Measurements from ENCODE around the gene GPAM.

Gene GPAM

GRCh38 chr10:112182784-112183328 is 709 bp downstream of the GPAM start:
- DNase-seq: peak; percentile 2

DNA sequence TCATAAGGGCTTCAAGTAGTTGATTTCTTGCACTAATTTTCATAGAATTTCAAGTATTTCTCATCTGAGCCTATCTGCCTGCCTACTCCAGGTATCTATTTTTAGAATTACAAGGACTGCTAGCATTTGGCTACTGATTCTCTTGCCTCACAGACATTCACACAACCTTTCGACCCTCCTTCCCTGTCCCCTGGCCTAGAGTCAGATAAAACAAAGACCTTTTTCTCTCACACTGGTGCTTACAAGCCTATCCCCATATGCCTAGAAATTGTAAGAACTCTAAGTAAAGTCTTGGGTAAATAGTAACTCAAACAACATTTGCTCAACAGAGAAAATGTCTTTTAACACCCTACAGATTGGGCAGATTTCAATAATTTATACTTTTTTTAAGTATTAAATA is 6.3 kb downstream of the GPAM start:
- DNase-seq: no peak

GRCh38 chr10:112176543-112176942 is 7.0 kb downstream of the GPAM start:
- DNase-seq: no peak

DNA sequence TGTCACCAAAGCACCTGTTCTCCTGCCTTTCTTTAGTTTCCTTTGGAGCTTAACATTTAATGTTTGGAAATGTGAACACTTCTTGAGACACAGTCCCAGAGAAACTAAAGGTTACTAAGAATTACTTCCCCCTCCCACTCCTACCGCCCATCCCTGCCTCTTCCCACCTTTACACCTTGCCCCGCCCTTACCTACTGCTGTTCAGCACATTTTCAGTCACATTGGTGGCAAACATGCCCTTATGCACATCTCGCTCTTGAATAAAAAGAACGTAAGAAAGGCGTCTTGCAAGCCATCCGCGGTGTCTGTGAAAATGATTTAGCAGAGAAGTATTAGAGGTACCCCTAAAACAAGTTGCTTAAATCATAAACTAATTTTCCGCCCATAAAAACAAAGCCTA is 8.2 kb downstream of the GPAM start:
- DNase-seq: no peak

DNA sequence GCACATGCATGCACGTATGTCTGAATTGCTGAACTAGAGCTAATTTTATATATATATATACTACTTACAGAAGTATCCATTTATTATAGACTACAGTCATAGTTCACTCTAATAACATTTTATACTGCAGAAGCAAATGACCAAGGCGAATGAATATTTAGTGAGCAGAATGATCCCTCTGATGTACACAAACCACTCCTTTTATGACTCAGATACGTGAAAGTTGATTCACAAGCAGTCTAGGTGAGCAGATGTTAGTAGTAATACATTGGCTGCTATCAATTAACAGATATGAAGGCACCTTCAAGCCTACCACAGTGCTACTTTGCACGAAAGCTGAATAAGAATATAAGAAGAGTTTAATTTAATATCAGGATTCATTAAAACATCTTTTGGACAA is 10.4 kb downstream of the GPAM start:
- DNase-seq: no peak

DNA sequence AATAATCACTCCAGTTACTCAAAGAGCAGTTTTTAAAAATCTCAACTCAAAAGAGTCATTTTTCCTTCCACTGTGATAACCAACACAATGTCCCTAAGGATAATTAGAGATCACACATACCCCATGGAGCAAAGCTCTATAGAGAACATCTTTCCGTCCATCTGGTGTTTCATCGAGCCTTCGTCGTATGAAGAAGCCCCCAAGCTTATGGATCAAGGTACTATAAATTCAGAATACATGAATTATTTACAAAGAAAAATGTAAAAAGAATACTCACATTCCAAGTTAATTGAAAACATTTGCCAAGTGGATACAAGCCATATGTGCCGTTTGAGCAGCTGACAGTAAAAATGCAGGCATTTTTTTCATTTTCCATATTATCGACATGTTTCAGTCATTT is 14.8 kb downstream of the GPAM start:
- DNase-seq: no peak

DNA sequence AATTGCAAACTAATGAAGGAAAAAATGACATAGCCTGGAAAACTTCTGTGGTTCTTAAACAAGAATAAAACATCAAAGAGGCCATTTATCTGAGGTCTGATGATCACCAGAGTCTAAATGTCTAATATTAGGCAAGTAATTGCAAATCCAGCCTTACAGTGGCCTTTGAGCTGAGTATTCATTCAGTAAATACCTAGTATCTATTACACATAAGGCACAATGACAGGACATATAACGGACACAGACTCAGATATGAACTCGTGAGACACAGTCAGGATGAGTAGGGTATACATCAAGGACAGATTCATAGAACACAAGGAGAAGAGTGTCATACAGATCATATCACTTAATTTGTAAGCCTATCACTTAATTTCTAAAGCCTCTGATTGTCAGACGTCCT is 16.8 kb downstream of the GPAM start:
- no peak for DNase-seq

DNA sequence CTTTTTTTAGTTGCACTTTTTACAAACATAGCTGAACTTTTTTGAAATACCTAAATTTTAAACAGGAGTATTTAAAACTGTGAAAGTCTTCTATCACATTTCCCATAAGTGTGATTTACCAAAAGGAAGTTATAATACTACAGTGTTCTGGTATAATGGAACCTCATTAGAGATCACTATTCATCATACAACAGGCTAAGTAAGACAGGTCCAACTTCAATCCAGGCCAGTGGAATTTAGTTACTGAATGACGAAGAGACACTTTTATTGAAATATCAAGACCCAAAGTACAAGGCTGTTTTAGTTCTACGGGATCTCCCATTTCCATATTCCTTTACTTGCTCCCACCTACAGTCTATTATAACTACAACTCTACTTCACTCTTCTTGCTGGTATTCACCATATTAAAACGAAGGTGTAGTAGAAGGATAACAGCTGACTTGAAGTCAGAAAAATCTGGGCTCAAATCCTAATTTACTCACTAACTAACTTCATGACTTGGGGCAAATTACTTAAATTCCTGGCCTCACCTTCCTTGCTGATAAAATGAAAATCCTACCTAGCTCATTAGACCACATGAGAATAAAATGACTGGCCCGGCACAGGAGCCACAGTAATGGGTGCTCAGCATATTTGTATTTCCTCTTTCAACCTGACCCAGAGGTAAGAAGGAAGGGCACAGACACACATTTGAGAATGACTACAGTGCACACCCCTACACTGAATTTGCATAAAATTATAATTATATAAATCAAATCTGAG is 21.6 kb downstream of the GPAM start:
- DNase-seq: no peak

GRCh38 chr10:112160834-112161233 is 22.7 kb downstream of the GPAM start:
- no peak for DNase-seq

DNA sequence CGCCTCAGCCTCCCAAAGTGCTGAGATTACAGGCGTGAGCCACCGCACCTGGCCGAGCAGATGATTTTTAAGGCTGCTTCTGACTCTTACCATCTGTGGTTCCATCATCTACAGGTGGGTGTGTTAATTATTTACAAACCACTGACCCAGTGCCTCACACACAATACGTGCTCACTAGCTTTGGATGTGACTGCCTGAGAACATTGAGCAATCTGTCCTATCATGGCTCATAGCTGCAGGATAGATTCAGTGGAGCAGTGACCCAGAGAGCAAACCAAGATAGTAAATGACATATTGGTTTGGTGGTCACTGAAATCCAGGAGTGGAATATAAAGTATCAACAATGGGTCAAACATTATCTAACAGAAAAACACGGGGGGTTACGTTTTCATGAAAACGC is 24.1 kb downstream of the GPAM start:
- DNase-seq: no peak

- no peak for DNase-seq
Observed at GRCh38 chr10:112151524-112152039, 32.0 kb downstream of the GPAM start.

DNA sequence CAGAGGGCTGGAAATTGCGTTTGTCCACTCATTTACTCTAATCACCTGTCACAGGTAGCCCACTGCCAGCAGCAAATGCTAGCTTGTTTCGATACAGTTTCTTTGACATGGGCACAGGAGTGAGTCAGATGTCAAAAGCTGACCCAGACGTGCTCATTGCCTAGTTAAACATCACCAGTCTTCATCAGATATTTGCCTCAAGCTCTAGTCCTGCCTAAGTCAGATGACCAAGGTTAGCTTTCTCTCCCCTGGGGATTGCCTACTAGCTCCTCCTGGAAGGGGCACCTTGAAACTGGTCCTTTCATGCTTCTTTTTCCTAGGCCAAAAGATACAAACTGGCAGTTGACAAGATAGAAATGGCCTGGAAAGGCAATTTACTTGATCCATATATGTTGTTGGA is 35.2 kb downstream of the GPAM start:
- DNase-seq: no peak

DNA sequence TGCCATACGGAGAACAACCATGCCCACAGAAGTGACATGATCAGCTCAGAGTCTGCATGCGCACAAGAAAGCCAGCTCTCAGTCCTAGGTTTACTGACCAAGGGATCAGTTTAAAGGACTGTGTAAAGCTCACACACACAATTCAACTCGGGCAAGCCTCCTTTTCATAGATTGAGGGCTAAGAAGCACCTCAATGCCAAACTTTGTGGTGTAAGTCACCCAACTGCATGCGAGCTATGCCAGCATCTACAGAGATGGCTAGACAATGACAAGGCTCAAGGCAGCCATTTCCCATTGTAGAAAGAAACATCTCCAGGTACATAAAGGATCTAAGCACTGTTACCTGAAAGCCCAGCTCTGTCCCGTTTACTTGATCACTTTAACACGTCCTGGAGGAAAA is 36.8 kb downstream of the GPAM start:
- no peak for DNase-seq

GRCh38 chr10:112145263-112145662 is 38.3 kb downstream of the GPAM start:
- DNase-seq: no peak

DNA sequence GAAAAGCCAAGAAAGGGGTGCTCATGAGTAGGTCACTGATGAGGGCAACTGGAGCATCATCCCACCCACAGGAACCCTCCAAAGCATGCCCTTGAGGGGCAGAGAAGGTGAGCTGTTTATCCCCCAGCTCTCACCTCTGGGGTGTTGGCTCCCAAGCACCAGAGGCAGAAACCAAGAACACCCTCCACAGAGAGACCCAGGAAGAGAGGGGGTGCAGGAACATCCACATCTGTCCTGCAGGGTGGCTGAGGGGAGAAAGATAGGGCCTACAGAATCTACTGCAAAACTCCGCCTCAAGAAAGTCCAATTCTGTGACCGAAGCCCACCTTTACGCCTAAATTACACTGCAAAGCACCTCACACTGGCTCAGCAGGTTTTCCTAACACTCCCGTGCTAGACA is 40.1 kb downstream of the GPAM start:
- no peak for DNase-seq

DNA sequence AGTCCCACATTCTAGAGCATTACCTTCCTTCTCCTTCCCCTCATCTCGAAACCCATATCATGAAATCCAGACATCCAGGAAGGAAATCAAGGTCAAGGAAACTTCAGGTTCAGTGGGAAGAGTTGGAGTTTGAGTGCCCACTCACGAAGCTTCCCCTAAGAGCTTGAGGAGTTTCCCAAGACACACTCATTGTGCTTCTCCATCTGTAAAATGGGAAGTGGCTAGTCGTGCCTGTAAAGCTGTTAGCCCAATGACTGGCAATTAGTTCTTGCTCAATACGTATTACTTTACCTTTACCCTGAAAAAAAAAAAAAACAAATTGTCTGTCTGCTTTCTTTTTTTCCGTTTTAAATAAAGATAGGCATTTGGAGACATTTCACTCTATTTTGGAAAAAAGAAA is 42.3 kb downstream of the GPAM start:
- no peak for DNase-seq

DNA sequence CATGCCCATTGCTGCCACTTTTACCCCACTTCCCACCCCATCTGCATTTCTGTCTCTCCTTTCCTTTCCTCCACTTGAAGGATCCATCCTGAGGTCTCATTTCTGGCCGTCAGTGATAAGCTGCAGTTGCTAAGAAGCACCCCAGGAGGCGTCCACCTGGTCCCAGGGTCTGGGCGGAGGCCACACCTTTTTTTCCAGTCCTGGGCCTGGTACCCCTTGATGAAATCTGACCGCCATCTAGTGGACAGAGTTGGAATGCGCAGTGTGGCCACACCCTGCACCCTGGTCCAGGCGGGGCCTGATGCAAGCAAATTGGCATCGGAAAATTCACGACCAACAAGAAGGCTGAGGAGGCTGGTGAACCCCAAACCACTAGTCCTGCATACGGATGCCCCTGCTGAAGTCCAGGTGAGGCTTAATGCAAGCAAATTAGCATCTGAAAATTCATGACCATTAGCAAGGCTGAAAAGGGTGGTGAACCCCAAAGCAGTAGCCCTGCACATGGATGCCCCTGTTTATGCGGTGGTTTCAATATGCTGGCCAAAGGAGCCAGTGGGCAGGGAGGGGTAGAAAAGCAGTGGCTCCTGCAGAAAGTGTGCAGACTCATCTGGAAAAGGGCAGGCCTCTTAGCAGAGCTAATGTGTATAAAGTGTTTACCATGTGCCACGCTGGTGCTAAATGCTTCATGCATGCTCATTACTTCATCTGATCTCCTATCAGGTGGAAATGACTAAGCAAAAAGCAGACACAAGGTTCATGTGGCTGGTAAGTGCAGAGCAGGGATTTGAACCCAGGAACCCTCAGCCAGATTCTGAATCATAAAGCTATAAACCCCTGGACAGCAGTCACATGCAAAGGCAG is 43.2 kb downstream of the GPAM start:
- peak; percentile 68 for DNase-seq

- no peak for DNase-seq
Observed at GRCh38 chr10:112139176-112139575, 44.4 kb downstream of the GPAM start.

DNA sequence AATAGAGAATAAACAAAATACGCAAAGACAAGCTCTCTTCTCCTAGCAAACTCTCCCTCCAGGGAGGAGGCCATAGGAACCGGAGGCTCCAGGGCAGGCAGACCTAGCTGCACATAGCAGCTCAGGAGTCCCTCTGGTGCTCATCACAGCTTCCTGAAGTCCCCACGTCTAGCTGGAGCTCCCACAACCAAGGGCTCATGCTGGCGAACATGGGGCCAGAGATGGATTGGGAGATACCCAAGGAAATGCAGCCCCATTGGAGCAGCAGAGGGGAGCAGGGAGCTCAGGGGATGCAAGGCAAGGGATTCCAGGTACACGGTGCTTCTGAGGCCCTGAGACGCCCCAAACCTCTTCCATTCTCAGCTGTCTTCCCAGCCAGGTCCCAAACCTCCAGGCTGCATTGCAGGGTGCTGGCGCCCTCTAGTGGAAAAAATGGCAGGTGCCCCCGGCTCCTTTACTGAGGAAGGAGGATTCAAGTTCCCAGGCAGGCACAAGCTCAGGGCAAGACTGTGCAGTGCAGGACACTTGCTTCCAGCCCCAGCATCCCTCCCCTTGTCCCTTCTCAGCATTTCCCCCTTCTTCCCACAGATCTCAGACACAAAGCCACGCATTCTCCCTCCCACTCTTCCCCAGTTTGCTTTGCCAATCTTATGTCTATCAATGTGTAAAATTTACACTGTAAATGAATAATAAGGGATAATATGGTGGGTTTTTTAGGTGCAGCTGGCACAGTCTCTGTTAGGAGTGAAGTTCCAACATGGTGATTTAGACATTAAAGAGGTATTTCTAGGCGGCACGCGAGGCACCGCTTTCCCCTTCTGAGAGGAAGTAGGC is 46.2 kb downstream of the GPAM start:
- peak; percentile 63 for DNase-seq

DNA sequence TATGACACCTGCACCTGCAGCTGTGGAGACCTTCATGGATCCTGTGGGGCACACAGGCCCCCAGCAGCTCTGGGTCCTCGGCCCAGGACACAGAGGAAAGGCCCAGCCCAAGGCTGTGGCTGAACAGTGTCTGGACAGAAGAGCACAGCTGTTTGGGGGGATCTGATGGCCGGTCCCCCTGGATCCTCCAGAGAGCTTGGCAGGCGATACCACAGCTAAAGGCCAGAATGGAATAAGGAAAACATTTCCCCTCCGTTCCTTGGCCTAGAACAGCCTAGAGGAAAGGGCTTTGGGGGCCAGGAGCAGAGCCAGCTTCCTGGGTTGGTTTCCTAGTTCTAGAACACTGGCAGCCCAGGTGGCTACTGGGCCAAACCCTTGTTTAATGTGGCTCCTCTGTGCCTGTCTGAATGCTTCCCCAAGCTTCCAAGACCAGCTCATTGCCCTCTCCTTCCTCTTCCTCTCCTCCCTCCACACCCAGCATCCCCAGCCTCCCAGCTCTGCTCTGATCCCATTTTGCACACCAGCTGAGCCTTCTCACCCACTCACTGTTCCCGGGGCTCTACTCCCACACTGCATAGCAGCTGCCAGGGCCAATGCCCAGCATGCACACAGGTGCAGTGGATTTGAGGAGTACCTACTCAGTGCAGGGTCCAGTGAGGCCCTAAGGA is 46.9 kb downstream of the GPAM start:
- DNase-seq: no peak

GRCh38 chr10:112135604-112136003 is 48.0 kb downstream of the GPAM start:
- DNase-seq: no peak

DNA sequence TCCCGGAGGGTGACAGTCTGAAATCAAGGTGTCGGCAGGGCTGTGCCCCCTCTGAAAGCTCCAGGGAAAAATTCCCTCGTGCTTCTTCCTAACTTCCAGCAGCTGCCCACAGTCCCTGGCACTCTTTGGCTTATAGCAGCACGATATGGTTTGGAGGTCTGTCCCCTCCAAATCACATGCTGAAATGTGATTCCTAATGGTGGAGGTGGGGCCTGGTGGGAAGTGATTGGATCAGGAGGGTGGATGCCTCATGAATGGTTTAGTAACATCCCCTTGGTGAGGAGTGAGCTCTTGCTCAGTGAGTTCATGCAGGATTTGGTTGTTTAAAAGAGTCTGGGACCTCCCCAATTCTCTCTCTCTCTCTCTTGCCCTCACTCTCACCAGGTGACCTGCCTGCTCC is 51.1 kb downstream of the GPAM start:
- DNase-seq: no peak

All from EL (cell line).